Camera-type eye (tissue), 1 donor: ENCODE measurements around the gene TMEM45A. TPM values are rescaled to one million over a fixed set of nuclear protein-coding genes. Genes with fewer than 3 reads are reported as not detected.

Source experiments
- total RNA-seq: library from RNA; depleted of rRNA; stranded (reverse); fragments of >200 nt; gene quantifications from one replicate; pipeline ENCODE4 v1.2.3, GENCODE V29; 2014

TMEM45A gene
- 16.9 TPM for total RNA-seq

GRCh38 chr3:100492059-100493006, at the start of gene TMEM45A:
Gene TMEM45A, plus strand, starts transcription at chr3:100492619. Its CDS starts 62,593 bp downstream, at chr3:100555212.

GRCh38 chr3:100609305-100609704, 116.9 kb downstream of the TMEM45A start, which contains the start of gene ADGRG7:
Gene ADGRG7, plus strand, starts transcription at chr3:100609601. Its CDS starts 256 bp downstream, at chr3:100609857.

Other genes starting within 250 kb of the TMEM45A start
- 92.7 TPM for gene TBC1D23, start 231.6 kb upstream of the TMEM45A start, total RNA-seq
- gene NIT2, start 157.9 kb upstream of the TMEM45A start, total RNA-seq = 15.1 TPM
- gene TOMM70, start 91.5 kb upstream of the TMEM45A start, total RNA-seq = 87.4 TPM
- gene LNP1, start 91.1 kb upstream of the TMEM45A start, total RNA-seq = 13.2 TPM
- 0.22 TPM for gene ADGRG7, start 117.0 kb downstream of the TMEM45A start, total RNA-seq
- 118 TPM for gene TFG, start 216.9 kb downstream of the TMEM45A start, total RNA-seq